NK-92 (cell line): Measurements from ENCODE around the gene P3H2.

ENCODE experiments used
- DNase-seq: peaks from one replicate; lab custom pipeline; 2025; ENCODE audit not compliant: unreplicated experiment; lab: John Stamatoyannopoulos, UW

The P3H2 gene

GRCh38 chr3:189947948-189948723, 172.6 kb downstream of the P3H2 start:
- DNase-seq, result no peak

GRCh38 chr3:189947068-189947467, 173.6 kb downstream of the P3H2 start:
- no peak for DNase-seq

DNA sequence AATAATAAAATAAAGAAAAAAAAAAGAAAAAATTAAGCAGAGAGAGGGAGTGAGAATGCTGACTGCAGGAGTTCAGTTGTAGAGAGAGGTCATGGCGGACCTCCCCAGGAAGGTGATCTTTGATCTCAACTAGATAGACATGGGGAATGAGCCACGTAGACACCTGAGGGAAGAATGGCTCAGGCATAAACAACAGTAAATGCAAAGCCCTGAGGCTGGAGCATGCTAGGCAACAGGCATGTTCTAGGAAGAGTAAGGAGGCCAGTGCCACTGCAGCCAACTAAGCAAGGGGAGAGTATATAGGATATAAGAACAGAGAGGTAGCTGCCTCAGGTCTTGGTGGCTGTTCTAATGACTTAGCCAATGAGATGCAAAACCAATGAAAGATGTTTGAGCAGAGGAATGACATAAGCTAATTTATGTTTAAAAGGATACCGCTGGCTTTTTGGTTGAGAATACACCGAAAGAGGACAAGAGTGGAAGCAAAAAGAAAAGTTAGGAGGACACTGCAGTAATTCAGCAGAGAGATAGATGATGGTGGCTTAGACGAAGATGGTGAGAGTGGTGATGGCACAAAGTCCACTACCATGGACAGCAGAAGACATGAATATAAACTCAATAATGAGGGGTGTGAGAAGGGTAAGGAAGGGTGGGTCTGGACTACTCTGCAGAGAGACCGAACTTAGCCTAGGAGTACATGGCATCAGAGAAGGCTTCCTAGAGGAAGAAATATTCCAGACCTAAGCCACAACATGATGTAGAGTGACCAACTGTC, 174.6 kb downstream of the P3H2 start:
- no peak for DNase-seq

DNA sequence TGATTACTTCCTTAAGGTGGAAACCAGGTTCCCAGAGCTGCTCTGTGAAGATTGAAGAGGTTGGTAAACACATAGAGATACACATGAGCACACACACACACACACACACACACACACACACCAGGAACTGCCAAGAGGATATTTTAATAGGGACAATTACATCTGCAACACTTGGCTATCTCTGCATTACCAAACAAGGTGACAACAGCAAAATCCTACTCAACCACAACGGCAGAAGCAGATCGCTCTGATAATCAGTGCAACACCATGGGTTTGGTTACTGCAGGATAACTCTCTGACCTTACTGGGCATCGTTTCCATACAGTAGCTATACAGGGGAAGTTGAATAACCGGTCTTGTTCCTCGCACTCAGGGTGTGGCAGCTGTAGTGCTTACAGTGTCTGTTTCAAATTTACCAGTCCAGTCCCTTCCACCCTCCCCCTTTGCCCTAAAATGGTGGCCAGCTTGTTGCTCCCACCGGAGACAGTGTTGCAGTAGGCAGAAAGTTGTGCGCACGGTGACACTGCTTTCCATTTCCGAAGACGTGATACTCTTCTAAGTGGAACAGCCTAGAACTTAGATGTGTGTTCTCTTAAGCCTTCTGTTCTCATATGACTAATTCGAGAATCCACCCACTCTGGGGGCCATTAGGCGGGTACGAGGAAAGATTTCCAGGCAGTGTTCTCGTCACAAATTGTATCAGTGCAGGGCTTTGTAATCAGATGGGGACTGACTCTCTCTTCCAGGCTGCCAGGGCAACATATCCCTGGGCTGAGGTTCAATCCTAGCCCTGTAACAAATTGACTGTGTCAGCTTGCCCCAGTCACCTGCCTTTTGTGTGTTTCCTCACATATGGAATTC, 176.2 kb downstream of the P3H2 start:
- DNase-seq, result no peak

DNA sequence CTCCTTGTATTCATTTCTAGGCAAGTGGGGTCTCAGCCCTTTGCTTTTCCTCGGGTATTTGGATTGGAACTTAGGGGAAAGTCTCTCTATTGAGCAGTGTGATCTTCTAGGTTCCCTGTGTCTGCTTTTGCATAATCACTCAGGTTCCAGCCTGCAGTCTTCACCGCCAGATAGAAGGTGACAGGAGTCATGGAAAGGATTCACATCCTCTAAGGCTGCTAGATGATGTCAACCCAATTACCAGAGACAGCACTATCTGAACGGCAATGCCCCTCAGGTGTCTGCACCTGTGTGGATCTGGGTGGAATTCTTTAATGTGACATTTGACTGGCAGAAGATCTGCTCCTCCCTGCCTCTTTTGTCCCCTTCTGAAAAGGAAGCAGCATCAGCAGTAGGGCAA, 177.7 kb downstream of the P3H2 start:
- no peak for DNase-seq

DNA sequence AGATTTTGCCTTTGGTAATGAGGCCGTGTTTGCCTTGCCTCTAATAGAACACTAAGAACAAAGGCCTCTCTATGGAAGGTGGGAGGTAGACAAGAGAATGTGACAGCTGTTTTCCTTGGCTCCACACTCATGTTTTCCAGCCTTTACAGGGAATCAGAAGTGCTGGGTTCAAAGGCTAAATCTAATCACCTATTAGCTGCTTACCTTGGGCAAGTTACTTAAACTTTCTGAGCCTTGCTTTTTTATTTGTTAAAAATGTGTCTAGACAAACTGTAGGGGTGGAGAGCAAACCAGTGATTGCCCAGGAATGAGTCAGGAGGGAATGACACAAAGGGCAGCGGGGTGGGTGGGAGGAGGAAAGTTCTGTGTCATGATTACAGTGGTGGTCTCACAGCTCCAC, 179.0 kb downstream of the P3H2 start:
- no peak for DNase-seq

GRCh38 chr3:189941125-189941524, 179.6 kb downstream of the P3H2 start:
- DNase-seq, result no peak

GRCh38 chr3:189937302-189938127, 183.2 kb downstream of the P3H2 start:
- no peak for DNase-seq

DNA sequence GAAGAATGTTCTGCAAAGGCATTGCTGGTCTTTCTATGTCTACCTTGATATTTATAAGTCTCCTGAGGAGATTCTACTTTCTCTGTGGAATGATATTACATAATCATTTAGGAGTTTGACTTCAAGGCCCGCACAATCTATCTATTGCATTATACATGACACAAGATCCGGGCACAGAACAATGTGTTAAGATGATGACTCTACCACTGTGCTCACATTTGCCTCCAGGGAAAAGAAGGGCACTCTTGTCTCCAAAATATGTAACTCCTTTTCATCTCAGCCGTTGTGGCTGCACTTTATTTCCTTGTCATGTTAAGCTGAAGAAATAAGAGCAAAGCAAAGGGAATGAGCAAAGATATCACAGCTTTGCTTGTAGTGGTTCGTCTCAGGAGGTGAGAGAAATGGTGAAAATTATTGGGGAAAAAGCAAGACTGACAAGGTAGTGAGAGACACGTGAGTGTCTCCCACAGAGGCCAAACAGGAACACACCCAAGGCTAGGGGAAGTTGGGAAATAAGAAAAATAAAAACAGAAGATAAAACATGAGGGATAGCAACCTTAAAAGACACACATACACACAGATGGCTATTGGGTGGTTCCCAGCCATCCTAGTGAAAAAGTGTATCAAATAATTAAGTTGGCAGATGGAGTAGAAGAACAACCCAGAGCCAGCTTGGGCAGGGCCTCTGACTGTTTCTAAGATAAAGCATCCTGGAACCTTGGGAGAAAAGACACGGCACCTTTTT, 184.3 kb downstream of the P3H2 start:
- no peak for DNase-seq

GRCh38 chr3:189927975-189928895, 192.5 kb downstream of the P3H2 start:
- no peak for DNase-seq

- no peak for DNase-seq
These were observed 198.9 kb downstream of the P3H2 start for GRCh38 chr3:189921770-189922169.

GRCh38 chr3:189914799-189915198, 205.9 kb downstream of the P3H2 start:
- DNase-seq, result no peak

- no peak for DNase-seq
These were observed 209.7 kb downstream of the P3H2 start for GRCh38 chr3:189911001-189911400.

DNA sequence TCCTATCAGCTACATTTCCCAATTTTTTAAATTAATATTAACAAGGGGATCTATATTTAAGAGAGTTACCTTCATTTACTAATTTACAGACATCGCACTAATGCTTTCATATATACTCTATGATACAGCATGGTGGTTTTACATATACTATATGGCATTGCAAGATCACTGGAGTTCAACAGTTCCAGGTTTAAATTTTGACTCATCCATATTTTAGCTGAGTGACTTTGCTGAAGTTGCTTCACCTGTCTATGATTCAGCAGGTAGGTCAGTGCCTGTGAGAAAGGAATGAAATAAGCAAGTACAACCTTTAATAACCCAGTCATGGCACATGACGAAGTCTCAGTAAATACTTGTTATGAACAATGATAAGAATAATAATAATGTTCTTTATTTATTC, 211.1 kb downstream of the P3H2 start:
- no peak for DNase-seq

DNA sequence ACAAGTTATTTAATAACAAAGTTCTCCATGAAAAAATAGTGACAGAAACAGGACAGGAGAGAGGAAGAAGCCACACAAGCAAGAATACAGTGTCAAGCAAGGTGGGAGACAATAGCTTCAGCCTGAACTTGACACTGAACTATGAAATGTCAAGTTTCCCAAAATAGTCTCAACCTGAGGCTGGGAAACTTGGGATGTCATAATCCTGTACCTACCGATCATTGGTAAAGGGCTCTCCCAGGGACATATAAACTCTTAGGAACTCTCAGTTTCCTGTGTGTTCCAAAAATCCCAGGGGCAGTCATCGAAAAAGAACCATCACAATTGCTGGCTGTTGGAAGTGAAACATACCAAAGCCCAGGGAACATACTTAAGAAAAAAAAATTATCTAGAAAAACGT, 211.6 kb downstream of the P3H2 start:
- no peak for DNase-seq

- DNase-seq, result no peak
These were observed 212.1 kb downstream of the P3H2 start for GRCh38 chr3:189908646-189909045.

DNA sequence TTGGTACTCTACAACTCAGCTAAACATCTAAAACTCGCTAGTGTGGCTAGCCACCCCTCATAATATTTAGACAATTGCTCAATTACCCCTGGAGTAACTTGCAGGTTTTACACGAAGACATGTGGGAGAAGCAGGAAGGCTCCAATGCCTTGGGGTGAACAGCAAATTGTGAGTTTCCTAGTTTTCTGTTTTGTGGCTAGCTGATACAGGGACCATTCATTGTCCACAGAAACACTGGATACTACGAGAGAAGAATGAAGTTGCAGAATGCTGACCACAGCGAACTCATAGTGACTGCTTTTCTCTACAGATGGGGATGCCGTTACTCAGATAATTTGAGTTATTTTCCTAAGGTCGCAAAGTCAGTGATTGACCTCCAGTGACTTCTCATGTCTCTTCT, 212.9 kb downstream of the P3H2 start:
- no peak for DNase-seq
